ENCODE results near the gene FAM240A.

FAM240A gene

GRCh38 chr3:46626039-46626438, 13.7 kb downstream of the FAM240A start:
- DNase-seq (ENCODE audit: low read depth), result no peak

GRCh38 chr3:46627078-46627477, 14.8 kb downstream of the FAM240A start:
- DNase-seq (ENCODE audit: low read depth), result no peak

- DNase-seq (ENCODE audit: low read depth), result no peak
Measured at GRCh38 chr3:46628901-46629369, 16.6 kb downstream of the FAM240A start.

- peak; percentile 55 for DNase-seq (ENCODE audit: low read depth)
Measured at GRCh38 chr3:46629551-46630517, 17.5 kb downstream of the FAM240A start.

GRCh38 chr3:46632792-46633191, 20.5 kb downstream of the FAM240A start:
- DNase-seq (ENCODE audit: low read depth), result no peak

GRCh38 chr3:46634856-46635255, 22.5 kb downstream of the FAM240A start:
- no peak for DNase-seq (ENCODE audit: low read depth)

GRCh38 chr3:46639221-46639620, 26.9 kb downstream of the FAM240A start:
- DNase-seq (ENCODE audit: low read depth), result no peak

- DNase-seq (ENCODE audit: low read depth), result no peak
Measured at GRCh38 chr3:46640927-46641326, 28.6 kb downstream of the FAM240A start.

- DNase-seq (ENCODE audit: low read depth), result no peak
Measured at GRCh38 chr3:46642971-46643370, 30.6 kb downstream of the FAM240A start.

GRCh38 chr3:46643701-46644100, 31.4 kb downstream of the FAM240A start:
- no peak for DNase-seq (ENCODE audit: low read depth)

- DNase-seq (ENCODE audit: low read depth), result no peak
Measured at GRCh38 chr3:46646700-46647099, 34.4 kb downstream of the FAM240A start.

- no peak for DNase-seq (ENCODE audit: low read depth)
Measured at GRCh38 chr3:46648096-46648495, 35.8 kb downstream of the FAM240A start.

- DNase-seq (ENCODE audit: low read depth), result no peak
Measured at GRCh38 chr3:46649436-46649835, 37.1 kb downstream of the FAM240A start.

GRCh38 chr3:46651084-46651483, 38.8 kb downstream of the FAM240A start:
- no peak for DNase-seq (ENCODE audit: low read depth)

GRCh38 chr3:46655271-46655670, 42.9 kb downstream of the FAM240A start:
- no peak for DNase-seq (ENCODE audit: low read depth)

- DNase-seq (ENCODE audit: low read depth), result no peak
Measured at GRCh38 chr3:46656778-46657556, 44.6 kb downstream of the FAM240A start.

GRCh38 chr3:46659285-46659684, 47.0 kb downstream of the FAM240A start:
- DNase-seq (ENCODE audit: low read depth), result no peak

- no peak for DNase-seq (ENCODE audit: low read depth)
Measured at GRCh38 chr3:46660003-46660402, 47.7 kb downstream of the FAM240A start.

- no peak for DNase-seq (ENCODE audit: low read depth)
Measured at GRCh38 chr3:46660543-46661523, 48.5 kb downstream of the FAM240A start.

GRCh38 chr3:46661776-46662766, 49.7 kb downstream of the FAM240A start:
- DNase-seq (ENCODE audit: low read depth), result no peak

Measured in stimulated activated CD8-positive, alpha-beta memory T cell treated with anti-CD3 and anti-CD28 coated beads, Interleukin-12 subunit alpha, Interleukin-12 subunit beta, amount 100 ng/mL, for 4 hours (primary cell).